H1 (cell line): ENCODE measurements around the gene ZBTB48. TPM values are rescaled to one million over a fixed set of nuclear protein-coding genes. Genes with fewer than 3 reads are reported as not detected.

Experiments used
- CTCF ChIA-PET: fragments of 300-600 bp; sonication (Branson Sonifier 250); formaldehyde crosslinking; loops from one replicate; lab custom pipeline; 2021; ENCODE audit not compliant: partially characterized antibody; lab: Charles Lee
- POLR2A ChIA-PET: fragments of 300-600 bp; sonication (Branson Sonifier 250); formaldehyde crosslinking; loops from one replicate; lab custom pipeline; 2021; ENCODE audit warnings: inconsistent platforms; ENCODE audit not compliant: partially characterized antibody; lab: Charles Lee
- DNase-seq, 2 experiments: peaks; one replicate each; pipeline versions ENCODE4 v3.0.0 to v3.0.0-alpha.2; 2010 to 2022; ENCODE audit warnings: low spot score in 2 of 2, low read depth in 1 of 2, mixed read lengths in 1 of 2
- FAIRE-seq: peaks from 2 replicates; lab custom pipeline; 2011; peaks lifted over from hg19 to GRCh38; lab: Jason Lieb, UNC
- H2AFZ ChIP-seq: 2 replicates; pipeline ENCODE4 v1.8.1; 2012; ENCODE audit warnings: low read length, inconsistent platforms
- H2AK5ac ChIP-seq: 2 replicates; pipeline ENCODE4 v1.6.1; 2013; ENCODE audit warnings: low read depth, low read length
- H2BK120ac ChIP-seq: replicated peaks from 2 replicates; pipeline ENCODE3; 2013; ENCODE audit warnings: low read depth, low read length, inconsistent platforms
- H2BK12ac ChIP-seq: 2 replicates; pipeline ENCODE4 v1.6.1; 2013; ENCODE audit warnings: low read depth, low read length
- H2BK15ac ChIP-seq: 2 replicates; pipeline ENCODE4 v1.6.1; 2013; ENCODE audit warnings: low read length
- H2BK20ac ChIP-seq: 2 replicates; pipeline ENCODE4 v1.6.1; 2013; ENCODE audit warnings: low read length
- H2BK5ac ChIP-seq: 2 replicates; pipeline ENCODE4 v1.6.1; 2013; ENCODE audit warnings: low read depth, low read length
- H3K14ac ChIP-seq: 2 replicates; pipeline ENCODE4 v1.6.1; 2013; ENCODE audit warnings: inconsistent platforms; ENCODE audit not compliant: insufficient read length
- H3K18ac ChIP-seq: 2 replicates; pipeline ENCODE4 v1.6.1; 2013; ENCODE audit warnings: low read length; ENCODE audit errors: extremely low read depth
- H3K23ac ChIP-seq: 2 replicates; pipeline ENCODE4 v1.6.1; 2013; ENCODE audit warnings: inconsistent platforms; ENCODE audit not compliant: insufficient read length
- H3K23me2 ChIP-seq: 2 replicates; pipeline ENCODE4 v1.6.1; 2013; ENCODE audit warnings: low read depth, low read length
- H3K27ac ChIP-seq: 2 replicates; pipeline ENCODE4 v1.6.1; 2011; ENCODE audit warnings: low read depth, low read length, inconsistent platforms
- H3K27me3 ChIP-seq, 4 experiments: replicated peaks in 1 of 4; 1 replicate in 1 of 4; 2 replicates in 3 of 4; pipeline versions ENCODE4 v1.6.1 to v1.8.1; 2011 to 2013; ENCODE audit warnings: low read length in 3 of 4, mild to moderate bottlenecking in 3 of 4, inconsistent platforms in 2 of 4, mixed read lengths in 2 of 4, moderate library complexity in 1 of 4; ENCODE audit not compliant: control insufficient read depth in 3 of 4, insufficient read depth in 3 of 4; ENCODE audit errors: extremely low read depth in 1 of 4
- H3K36me3 ChIP-seq, 4 experiments: 2 replicates each; pipeline versions ENCODE4 v1.6.1 to v1.8.1; 2011 to 2013; ENCODE audit warnings: mild to moderate bottlenecking in 4 of 4, low read length in 3 of 4, moderate library complexity in 2 of 4, control low read depth in 1 of 4, inconsistent platforms in 1 of 4; ENCODE audit not compliant: insufficient read depth in 4 of 4, control insufficient read depth in 2 of 4
- H3K4ac ChIP-seq: replicated peaks from 2 replicates; pipeline ENCODE3; 2013; ENCODE audit warnings: low read length, low read depth, mixed read lengths, inconsistent platforms; ENCODE audit not compliant: insufficient read length
- H3K4me1 ChIP-seq, 4 experiments: replicated peaks in 1 of 4; 1 replicate in 1 of 4; 2 replicates in 3 of 4; pipeline versions ENCODE4 v1.6.1 to v1.8.1; 2011 to 2013; ENCODE audit warnings: low read length in 3 of 4, inconsistent platforms in 2 of 4, mixed read lengths in 1 of 4; ENCODE audit not compliant: insufficient read depth in 4 of 4, control insufficient read depth in 3 of 4
- H3K4me2 ChIP-seq, 2 experiments: 2 replicates each; pipeline versions ENCODE4 v1.6.1 to v1.8.1; 2011 to 2013; ENCODE audit warnings: low read depth in 2 of 2, low read length in 2 of 2, control low read depth in 1 of 2, inconsistent platforms in 1 of 2, mild to moderate bottlenecking in 1 of 2; ENCODE audit not compliant: insufficient read depth in 1 of 2
- H3K4me3 ChIP-seq, 4 experiments: fragments of 200-600, 300-600 bp in 1 of 4; sonication (generic), shearing (Covaris generic), sonication (Bioruptor Twin) in 1 of 4; 2 replicates each; pipeline versions ENCODE4 v1.5.1 to v1.8.1; 2011 to 2016; ENCODE audit warnings: low read length in 4 of 4, low read depth in 3 of 4, control low read depth in 2 of 4, inconsistent platforms in 2 of 4, mild to moderate bottlenecking in 2 of 4, mixed read lengths in 1 of 4, moderate library complexity in 1 of 4; ENCODE audit not compliant: insufficient read depth in 2 of 4; ENCODE audit errors: extremely low read depth in 1 of 4
- H3K56ac ChIP-seq: replicated peaks from 2 replicates; pipeline ENCODE3; 2013; ENCODE audit warnings: low read depth, mild to moderate bottlenecking, mixed read lengths, low read length, inconsistent platforms; ENCODE audit not compliant: insufficient read length
- H3K79me1 ChIP-seq: 2 replicates; pipeline ENCODE4 v1.6.1; 2013; ENCODE audit warnings: low read depth, low read length, control low read depth
- H3K79me2 ChIP-seq, 2 experiments: 2 replicates each; pipeline versions ENCODE4 v1.6.1 to v1.8.1; 2012 to 2013; ENCODE audit warnings: low read length in 2 of 2, mild to moderate bottlenecking in 2 of 2, inconsistent platforms in 1 of 2; ENCODE audit not compliant: insufficient read depth in 2 of 2, control insufficient read depth in 1 of 2
- H3K9ac ChIP-seq, 4 experiments: replicated peaks in 1 of 4; 1 replicate in 1 of 4; 2 replicates in 3 of 4; pipeline versions ENCODE4 v1.6.1 to v1.8.1; 2011 to 2013; ENCODE audit warnings: low read depth in 3 of 4, low read length in 3 of 4, control low read depth in 2 of 4, mild to moderate bottlenecking in 2 of 4, moderate library complexity in 2 of 4, inconsistent platforms in 1 of 4; ENCODE audit errors: extremely low read depth in 1 of 4
- H3K9me3 ChIP-seq, 2 experiments: 2 replicates each; pipeline versions ENCODE4 v1.6.1 to v1.8.1; 2012 to 2013; ENCODE audit warnings: mild to moderate bottlenecking in 2 of 2, moderate library complexity in 2 of 2, control low read depth in 1 of 2, inconsistent platforms in 1 of 2, low read depth in 1 of 2, low read length in 1 of 2, mixed read lengths in 1 of 2; ENCODE audit not compliant: insufficient read depth in 2 of 2
- H4K20me1 ChIP-seq, 2 experiments: replicated peaks in 1 of 2; 2 replicates each; pipeline versions ENCODE3 to v1.8.1; 2011 to 2013; ENCODE audit warnings: inconsistent platforms in 2 of 2, low read length in 2 of 2, mild to moderate bottlenecking in 1 of 2; ENCODE audit not compliant: insufficient read depth in 2 of 2, control insufficient read depth in 1 of 2
- H4K5ac ChIP-seq: 2 replicates; pipeline ENCODE4 v1.6.1; 2013; ENCODE audit warnings: low read length, low read depth, mixed read lengths, inconsistent platforms; ENCODE audit not compliant: insufficient read length
- H4K8ac ChIP-seq: 2 replicates; pipeline ENCODE4 v1.8.0; 2013; ENCODE audit warnings: mild to moderate bottlenecking, moderate library complexity, low read length, inconsistent platforms; ENCODE audit not compliant: insufficient read depth; ENCODE audit errors: extremely low read depth
- H4K91ac ChIP-seq: replicated peaks from 2 replicates; pipeline ENCODE3; 2013; ENCODE audit warnings: low read length, mixed read lengths, inconsistent platforms; ENCODE audit not compliant: insufficient read length
- CREB1 ChIP-seq: IDR thresholded peaks from 2 replicates; pipeline ENCODE4 v1.6.1; 2012; ENCODE audit warnings: inconsistent platforms
- FOSL1 ChIP-seq: IDR thresholded peaks from 2 replicates; pipeline ENCODE4 v1.6.1; 2011; ENCODE audit warnings: mild to moderate bottlenecking, low read depth, low read length, moderate library complexity; ENCODE audit not compliant: insufficient read depth
- GABPA ChIP-seq: IDR thresholded peaks from 2 replicates; pipeline ENCODE4 v1.6.1; 2011; ENCODE audit warnings: mild to moderate bottlenecking, low read length, moderate library complexity, borderline replicate concordance; ENCODE audit not compliant: insufficient read depth
- HDAC2 ChIP-seq, 2 experiments: fragments of 300-600 bp in 1 of 2; sonication (generic) in 1 of 2; IDR thresholded peaks; 2 replicates each; pipeline ENCODE4 v1.6.1; 2011 to 2012; ENCODE audit warnings: low read depth in 2 of 2, low read length in 2 of 2, mild to moderate bottlenecking in 2 of 2, moderate library complexity in 2 of 2, borderline replicate concordance in 1 of 2, inconsistent platforms in 1 of 2
- POLR2AphosphoS5 ChIP-seq: IDR thresholded peaks from 2 replicates; pipeline ENCODE4 v1.6.1; 2011; ENCODE audit warnings: low read depth, low read length
- WGBS, 2 experiments: shearing (Covaris generic) in 1 of 2; methylation state at CpG; one replicate each; pipeline versions ENCODE4 v1.1.6 to v1.1.7; 2013 to 2015; ENCODE audit warnings: low lambda C conversion rate in 2 of 2, mixed read lengths in 2 of 2, inconsistent platforms in 1 of 2, low coverage in 1 of 2, missing lambda C conversion rate in 1 of 2; ENCODE audit not compliant: insufficient replicate concordance in 2 of 2, insufficient coverage in 1 of 2, insufficient read length in 1 of 2; ENCODE audit errors: extremely low coverage in 1 of 2, missing lambda C conversion rate in 1 of 2; 5-methylcytosine and 5-hydroxymethylcytosine counted together
- polyA plus RNA-seq, 7 experiments: library from polyadenylated mRNA; depleted of rRNA in 3 of 7; stranded (reverse) in 5 of 7; unstranded in 2 of 7; fragments of >200 nt in 5 of 7; fragments of 200-250 nt in 2 of 7; gene quantifications; 1 replicate in 5 of 7; 2 replicates in 1 of 7; 4 replicates in 1 of 7; pipeline versions ENCODE4 v1.2.1 to v1.2.3, GENCODE V29; 2011 to 2013; ENCODE audit warnings: missing spikeins in 2 of 7, mixed read lengths in 2 of 7
- total RNA-seq: library from RNA; stranded (reverse); fragmentation: NEBNext Ultra II Directional; extraction: Animal tissue kit (Norgen Biotek cat#: 25700); gene quantifications from 2 replicates; pipeline ENCODE4 v1.2.1, GENCODE V29; 2021

ZBTB48 gene
- total and polyA plus RNA-seq, 2 of the 8 experiments (the other 6 are each of a cell fraction or from before 2014, with no cell fraction given), result 28.2 to 28.8 TPM

DNA sequence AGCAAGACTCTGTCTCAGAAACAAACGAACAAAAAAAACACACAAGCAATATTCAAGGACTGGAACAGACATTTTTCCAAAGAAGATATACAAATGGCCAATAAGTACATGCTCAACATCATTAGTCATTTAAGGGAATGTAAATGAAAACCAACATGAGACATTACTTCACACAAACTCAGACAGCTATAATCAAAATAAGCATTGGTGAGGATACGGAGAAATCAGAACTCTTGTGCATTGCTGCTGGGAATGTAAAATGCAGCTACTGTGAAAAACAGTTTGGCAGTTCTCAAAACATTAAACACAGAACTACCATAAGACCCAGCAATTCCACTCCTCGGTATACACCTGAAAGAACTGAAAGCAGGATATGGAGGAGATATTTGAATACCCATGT lies 40.8 kb upstream of the ZBTB48 start:
- Histone ChIP-seq H3K79me2 (peaks cover 0 to 12% of the 10 kb centered on the region in 2 experiments; a peak in 1 of 4 replicates), H3K14ac (no peak overlapping the region), H3K4ac (no peak overlapping the region), H4K20me1 (peaks cover 2 to 7% of the 10 kb centered on the region in 2 experiments), H2AFZ (no peak overlapping the region), H2BK5ac (no peak overlapping the region), H2AK5ac (no peak overlapping the region), H2BK12ac (no peak overlapping the region), H2BK120ac (no peak overlapping the region), H3K23ac (no peak overlapping the region), H3K4me2 (no peak overlapping the region), H4K5ac (no peak overlapping the region), H3K18ac (no peak overlapping the region), H3K9ac (no peak overlapping the region), H3K9me3 (no peaks in the 10 kb centered on the region), H4K91ac (no peak overlapping the region), H3K27ac (no peak overlapping the region), H3K23me2 (no peaks in the 10 kb centered on the region), H3K27me3 (no peaks in the 10 kb centered on the region), H3K79me1 (0 out of 2 replicates have a peak, but pooled peaks cover 2% of the 10 kb centered on the region), H3K4me3 (no peak overlapping the region), H3K4me1 (no peaks in the 10 kb centered on the region), H2BK20ac (no peak overlapping the region), H2BK15ac (no peak overlapping the region), H3K56ac (no peak overlapping the region), H3K36me3 (peaks cover 0 to 28% (median 11%) of the 10 kb centered on the region in 4 experiments; a peak in 6 of 8 replicates), H4K8ac (no peak overlapping the region)
- 66% methylated on average over 3 of the region's 3 CpGs; no CpG with 5 or more reads in 1 of the 2 experiments for WGBS, 2 experiments
- no peak for FAIRE-seq
- no peak for DNase-seq
- ChIA-PET CTCF (interaction anchor here (8.9 kb wide), 1 partner anchor 17 kb away, joined by 57 read pairs; no protein-coding TSS in a partner anchor), POLR2A (interaction anchor here (1.5 kb wide), 1 partner anchor 65 kb away, joined by 6 read pairs; no protein-coding TSS in a partner anchor)
- no peak for TF ChIP-seq FOSL1
- no peak for TF ChIP-seq CREB1
- TF ChIP-seq HDAC2 (IDR thresholded peaks at IDR 0.05; ENCODE audit: borderline replicate concordance in 1 of 2, low read depth in 2 of 2, low read length in 2 of 2), result no peak
- TF ChIP-seq GABPA, result no peak
- no peak for TF ChIP-seq POLR2AphosphoS5
